SKM-1 (cell line): ENCODE measurements around the gene HMGN4.

Source experiments
- DNase-seq: peaks from one replicate; lab custom pipeline; 2025; ENCODE audit not compliant: unreplicated experiment; lab: John Stamatoyannopoulos, UW

HMGN4 gene

GRCh38 chr6:26576929-26577719 is 39.0 kb downstream of the HMGN4 start:
- DNase-seq: peak; percentile 63

GRCh38 chr6:26577720-26578072 is 39.5 kb downstream of the HMGN4 start:
- DNase-seq: no peak

- DNase-seq: no peak
Measured at GRCh38 chr6:26578279-26578678, 40.1 kb downstream of the HMGN4 start.

GRCh38 chr6:26578741-26579140 is 40.6 kb downstream of the HMGN4 start:
- DNase-seq: no peak

GRCh38 chr6:26581164-26581915 is 43.2 kb downstream of the HMGN4 start:
- DNase-seq: no peak

- DNase-seq: no peak
Measured at GRCh38 chr6:26588965-26589364, 50.8 kb downstream of the HMGN4 start.

- DNase-seq: no peak
Measured at GRCh38 chr6:26592649-26593048, 54.5 kb downstream of the HMGN4 start.

- DNase-seq: no peak
Measured at GRCh38 chr6:26593278-26594130, 55.3 kb downstream of the HMGN4 start.

- no peak for DNase-seq
Measured at GRCh38 chr6:26594131-26594498, 55.9 kb downstream of the HMGN4 start.

- DNase-seq: no peak
Measured at GRCh38 chr6:26594730-26595632, 56.8 kb downstream of the HMGN4 start.

GRCh38 chr6:26595669-26596269 is 57.6 kb downstream of the HMGN4 start:
- DNase-seq: peak; percentile 64
